Putamen (tissue), 1 donor: ENCODE data around the gene SMIM10.
"Not testable (repeated sequence)": the region's sequence is repeated elsewhere in the genome, so short reads cannot be mapped to it uniquely, and the experiment has no call there.

Source experiments
- DNase-seq: peaks from one replicate; pipeline ENCODE4 v3.0.0-alpha.2; 2016; ENCODE audit warnings: low spot score

Gene SMIM10

GRCh38 chrX:135010921-135011320 lies 20.1 kb downstream of the SMIM10 start:
- no peak for DNase-seq

GRCh38 chrX:135015523-135016245 lies 24.9 kb downstream of the SMIM10 start:
- no peak for DNase-seq

DNA sequence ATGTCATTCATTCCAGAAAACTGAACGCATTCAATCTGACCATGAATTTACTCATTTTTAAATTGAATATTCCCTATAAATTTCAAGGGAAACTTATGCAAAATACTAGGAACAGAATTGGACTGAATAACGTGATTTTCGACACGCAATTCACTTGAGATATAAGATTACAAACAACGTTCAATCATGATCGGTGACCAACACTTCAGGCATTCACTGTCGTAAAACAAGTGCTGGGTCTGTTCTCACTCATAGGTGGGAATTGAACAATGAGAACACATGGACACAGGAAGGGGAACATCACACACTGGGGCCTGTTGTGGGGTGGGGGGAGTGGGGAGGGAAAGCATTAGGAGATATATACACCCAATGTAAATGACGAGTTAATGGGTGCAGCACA lies 29.1 kb downstream of the SMIM10 start:
- not testable (repeated sequence) for DNase-seq

DNA sequence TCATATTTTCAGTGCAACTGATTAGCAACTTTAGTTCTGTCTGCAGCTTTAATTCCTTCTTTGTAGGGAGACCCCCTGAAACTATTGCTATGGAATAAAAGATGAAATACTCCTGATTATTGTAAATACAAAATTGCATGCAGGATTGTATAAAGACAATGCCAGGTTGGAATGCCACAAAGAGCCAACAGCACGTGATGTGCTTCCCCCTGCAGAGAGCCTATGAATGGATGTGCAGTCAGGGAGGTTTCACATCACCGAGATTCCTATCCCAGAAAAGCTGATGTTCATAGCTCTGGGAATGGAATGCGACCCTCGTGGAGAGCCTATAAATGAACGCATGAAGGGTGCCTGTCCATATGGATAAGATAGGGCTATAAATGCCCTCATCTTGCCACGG lies 33.0 kb downstream of the SMIM10 start:
- DNase-seq, result not testable (repeated sequence)

DNA sequence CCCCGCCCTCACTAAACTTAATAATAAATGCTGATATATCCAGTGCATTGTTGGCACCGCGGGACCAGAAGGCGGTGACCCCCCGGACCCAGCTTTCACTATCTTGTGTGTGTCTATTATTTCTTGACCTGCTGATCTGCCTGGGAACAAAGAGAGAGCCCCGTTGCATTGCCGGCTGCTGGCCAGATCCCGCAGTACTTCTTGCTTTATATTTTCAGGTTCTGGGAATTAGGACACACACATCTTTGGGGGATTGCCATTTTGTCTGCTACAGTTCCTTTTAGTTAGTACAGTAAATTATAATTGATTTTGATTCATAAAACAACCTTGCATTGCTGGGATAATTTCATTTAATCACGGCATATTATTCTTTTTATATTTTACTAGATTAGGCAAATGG lies 33.7 kb downstream of the SMIM10 start:
- no peak for DNase-seq

DNA sequence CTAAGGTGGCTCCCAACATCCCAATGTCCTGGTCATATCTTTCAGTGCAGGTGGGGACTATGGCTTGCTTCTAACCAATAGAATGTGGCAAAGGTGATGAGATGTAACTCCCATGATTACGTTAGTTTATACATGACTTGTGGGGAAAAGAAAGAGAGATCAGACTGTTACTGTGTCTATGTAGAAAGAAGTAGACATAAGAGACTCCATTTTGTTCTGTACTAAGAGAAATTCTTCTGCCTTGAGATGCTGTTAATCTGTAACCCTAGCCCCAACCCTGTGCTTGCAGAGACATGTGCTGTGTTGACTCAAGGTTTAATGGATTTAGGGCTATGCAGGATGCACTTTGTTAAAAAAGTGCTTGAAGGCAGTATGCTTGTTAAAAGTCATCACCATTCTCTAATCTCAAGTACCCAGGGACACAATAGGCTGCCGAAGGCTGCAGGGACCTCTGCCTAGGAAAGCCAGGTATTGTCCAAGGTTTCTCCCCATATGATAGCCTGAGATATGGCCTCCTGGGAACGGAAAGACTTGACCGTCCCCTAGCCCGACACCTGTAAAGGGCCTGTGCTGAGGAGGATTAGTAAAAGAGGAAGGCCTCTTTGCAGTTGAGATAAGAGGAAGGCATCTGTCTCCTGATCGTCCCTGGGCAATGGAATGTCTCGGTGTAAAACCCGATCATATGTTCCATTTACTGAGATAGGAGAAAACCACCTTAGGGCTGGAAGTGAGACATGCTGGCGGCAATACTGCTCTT lies 39.6 kb downstream of the SMIM10 start:
- not testable (repeated sequence) for DNase-seq

GRCh38 chrX:135041149-135042123 lies 50.6 kb downstream of the SMIM10 start:
- not testable (repeated sequence) for DNase-seq
